ENCODE measurements around the gene PRRT1B.

DNA sequence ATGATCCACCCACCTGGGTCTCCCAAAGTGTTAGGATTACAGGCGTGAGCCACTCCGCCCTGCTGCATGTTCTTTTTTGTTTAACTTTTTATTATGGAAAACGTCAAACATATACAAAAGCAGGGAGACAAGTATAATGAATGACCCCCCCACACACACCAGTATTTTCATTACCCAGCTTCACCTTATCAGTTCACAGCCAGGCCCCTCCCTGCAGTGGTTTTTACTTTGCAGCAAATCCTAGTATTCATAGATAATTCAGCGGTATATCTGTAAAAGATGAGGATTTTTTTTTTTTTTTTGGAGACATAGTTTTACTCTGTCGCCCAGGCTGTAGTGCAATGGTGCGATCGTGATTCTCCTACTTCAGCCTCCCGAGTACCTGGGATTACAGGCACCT lies 40.3 kb upstream of the PRRT1B start:
- TF ChIP-seq POLR2AphosphoS5 (IDR thresholded peaks at IDR 0.05) (no peak), POLR2A (IDR thresholded peaks at IDR 0.05; ENCODE audit: low read depth) (no peak), EP300 (IDR thresholded peaks at IDR 0.05) (no peak)
- TF ChIP-seq, protein P1, sequence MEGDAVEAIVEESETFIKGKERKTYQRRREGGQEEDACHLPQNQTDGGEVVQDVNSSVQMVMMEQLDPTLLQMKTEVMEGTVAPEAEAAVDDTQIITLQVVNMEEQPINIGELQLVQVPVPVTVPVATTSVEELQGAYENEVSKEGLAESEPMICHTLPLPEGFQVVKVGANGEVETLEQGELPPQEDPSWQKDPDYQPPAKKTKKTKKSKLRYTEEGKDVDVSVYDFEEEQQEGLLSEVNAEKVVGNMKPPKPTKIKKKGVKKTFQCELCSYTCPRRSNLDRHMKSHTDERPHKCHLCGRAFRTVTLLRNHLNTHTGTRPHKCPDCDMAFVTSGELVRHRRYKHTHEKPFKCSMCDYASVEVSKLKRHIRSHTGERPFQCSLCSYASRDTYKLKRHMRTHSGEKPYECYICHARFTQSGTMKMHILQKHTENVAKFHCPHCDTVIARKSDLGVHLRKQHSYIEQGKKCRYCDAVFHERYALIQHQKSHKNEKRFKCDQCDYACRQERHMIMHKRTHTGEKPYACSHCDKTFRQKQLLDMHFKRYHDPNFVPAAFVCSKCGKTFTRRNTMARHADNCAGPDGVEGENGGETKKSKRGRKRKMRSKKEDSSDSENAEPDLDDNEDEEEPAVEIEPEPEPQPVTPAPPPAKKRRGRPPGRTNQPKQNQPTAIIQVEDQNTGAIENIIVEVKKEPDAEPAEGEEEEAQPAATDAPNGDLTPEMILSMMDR (IDR thresholded peaks at IDR 0.05), result no peak

All from esophagus muscularis mucosa (tissue), 4 donors.